DND-41 (cell line): ENCODE results near the gene HEATR3.

ENCODE experiments used
- EZH2 ChIP-seq: IDR thresholded peaks from 3 replicates; pipeline ENCODE4 v1.6.1; 2012; ENCODE audit warnings: borderline replicate concordance, low read depth, mild to moderate bottlenecking, moderate library complexity, low read length, inconsistent platforms; ENCODE audit not compliant: severe bottlenecking
- TF ChIP-seq, protein P1 (sequence below): IDR thresholded peaks from 2 replicates; pipeline ENCODE4 v1.5.1; 2012; ENCODE audit warnings: borderline replicate concordance, low read length, moderate library complexity, mild to moderate bottlenecking; ENCODE audit not compliant: poor library complexity, severe bottlenecking; ENCODE audit errors: extremely low read depth

DNA sequence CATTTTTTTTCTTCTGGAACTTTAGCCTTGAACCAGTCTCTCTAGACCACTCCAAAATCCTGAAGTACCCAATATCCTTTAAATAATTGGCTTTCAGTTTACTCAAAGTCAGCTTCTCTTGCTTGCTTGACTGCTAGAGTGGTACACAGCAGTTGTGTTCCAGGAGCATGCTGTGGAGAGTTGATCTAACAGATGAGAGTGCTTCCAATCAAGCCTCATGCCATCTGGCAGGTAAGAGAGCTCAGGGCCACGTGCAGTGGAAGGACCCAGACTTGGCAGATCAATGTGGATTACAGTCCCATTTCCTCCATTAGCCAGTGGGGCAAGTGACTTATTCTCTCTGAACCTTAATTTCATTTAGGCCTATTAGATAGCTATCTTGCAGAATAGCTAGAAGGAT, 25.1 kb upstream of the HEATR3 start:
- TF ChIP-seq, protein P1, sequence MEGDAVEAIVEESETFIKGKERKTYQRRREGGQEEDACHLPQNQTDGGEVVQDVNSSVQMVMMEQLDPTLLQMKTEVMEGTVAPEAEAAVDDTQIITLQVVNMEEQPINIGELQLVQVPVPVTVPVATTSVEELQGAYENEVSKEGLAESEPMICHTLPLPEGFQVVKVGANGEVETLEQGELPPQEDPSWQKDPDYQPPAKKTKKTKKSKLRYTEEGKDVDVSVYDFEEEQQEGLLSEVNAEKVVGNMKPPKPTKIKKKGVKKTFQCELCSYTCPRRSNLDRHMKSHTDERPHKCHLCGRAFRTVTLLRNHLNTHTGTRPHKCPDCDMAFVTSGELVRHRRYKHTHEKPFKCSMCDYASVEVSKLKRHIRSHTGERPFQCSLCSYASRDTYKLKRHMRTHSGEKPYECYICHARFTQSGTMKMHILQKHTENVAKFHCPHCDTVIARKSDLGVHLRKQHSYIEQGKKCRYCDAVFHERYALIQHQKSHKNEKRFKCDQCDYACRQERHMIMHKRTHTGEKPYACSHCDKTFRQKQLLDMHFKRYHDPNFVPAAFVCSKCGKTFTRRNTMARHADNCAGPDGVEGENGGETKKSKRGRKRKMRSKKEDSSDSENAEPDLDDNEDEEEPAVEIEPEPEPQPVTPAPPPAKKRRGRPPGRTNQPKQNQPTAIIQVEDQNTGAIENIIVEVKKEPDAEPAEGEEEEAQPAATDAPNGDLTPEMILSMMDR: no peak
- TF ChIP-seq EZH2: no peak
